HEK293T (cell line): ENCODE results near the gene TRPM8.

ENCODE experiments used
- CTCF ChIA-PET: fragments of 350-600 bp; formaldehyde crosslinking; extraction: SDS; loops from one replicate; lab custom pipeline; 2021; ENCODE audit warnings: antibody characterized with exemption, inconsistent platforms; lab: Yijun Ruan, JAX
- POLR2A ChIA-PET: fragments of 350-600 bp; formaldehyde crosslinking; extraction: SDS; loops from one replicate; lab custom pipeline; 2020; ENCODE audit warnings: antibody characterized with exemption, inconsistent platforms; lab: Yijun Ruan, JAX
- DNase-seq: peaks from one replicate; pipeline ENCODE4 v3.0.0; 2012; ENCODE audit warnings: mixed read lengths; ENCODE audit errors: extremely low spot score
- ARNT ChIP-seq: fragments of 450-650 bp; IDR thresholded peaks from 2 replicates; pipeline ENCODE4 v1.6.1; 2017; ENCODE audit warnings: mild to moderate bottlenecking
- BHLHE40 ChIP-seq: fragments of 450-650 bp; IDR thresholded peaks from 2 replicates; pipeline ENCODE4 v1.6.1; 2016; ENCODE audit warnings: mild to moderate bottlenecking, moderate library complexity, borderline replicate concordance
- CTBP1 ChIP-seq: fragments of 450-650 bp; IDR thresholded peaks from 2 replicates; pipeline ENCODE4 v1.6.1; 2016; ENCODE audit warnings: borderline replicate concordance
- ELF4 ChIP-seq: fragments of 450-650 bp; IDR thresholded peaks from 2 replicates; pipeline ENCODE4 v1.6.1; 2017; ENCODE audit warnings: antibody characterized with exemption
- FOXA1 ChIP-seq: fragments of 450-650 bp; IDR thresholded peaks from 2 replicates; pipeline ENCODE4 v1.6.1; 2016; ENCODE audit warnings: mild to moderate bottlenecking
- FOXK2 ChIP-seq: fragments of 450-650 bp; IDR thresholded peaks from 2 replicates; pipeline ENCODE4 v1.6.1; 2016; ENCODE audit warnings: mild to moderate bottlenecking
- FOXM1 ChIP-seq: fragments of 450-650 bp; IDR thresholded peaks from 2 replicates; pipeline ENCODE4 v1.6.1; 2017; ENCODE audit warnings: mild to moderate bottlenecking, borderline replicate concordance
- HDGF ChIP-seq: fragments of 450-650 bp; IDR thresholded peaks from 2 replicates; pipeline ENCODE4 v1.6.1; 2017; ENCODE audit warnings: antibody characterized with exemption, borderline replicate concordance
- L3MBTL2 ChIP-seq: fragments of 450-650 bp; conservative IDR thresholded peaks from 2 replicates; pipeline ENCODE4 v1.6.1; 2016; ENCODE audit warnings: mild to moderate bottlenecking
- LEF1 ChIP-seq: fragments of 450-650 bp; IDR thresholded peaks from 2 replicates; pipeline ENCODE4 v1.6.1; 2017; ENCODE audit warnings: mild to moderate bottlenecking, borderline replicate concordance
- NFRKB ChIP-seq: fragments of 450-650 bp; IDR thresholded peaks from 2 replicates; pipeline ENCODE4 v1.6.1; 2016; ENCODE audit warnings: mild to moderate bottlenecking, moderate library complexity
- SP1 ChIP-seq: fragments of 450-650 bp; IDR thresholded peaks from 2 replicates; pipeline ENCODE4 v1.6.1; 2017
- SUZ12 ChIP-seq: fragments of 450-650 bp; IDR thresholded peaks from 2 replicates; pipeline ENCODE4 v1.6.1; 2016; ENCODE audit warnings: mild to moderate bottlenecking
- TARDBP ChIP-seq: fragments of 450-650 bp; IDR thresholded peaks from 2 replicates; pipeline ENCODE4 v1.6.1; 2016
- ZNF384 ChIP-seq: fragments of 450-650 bp; IDR thresholded peaks from 2 replicates; pipeline ENCODE4 v1.6.1; 2016
- TF ChIP-seq, protein P1 (sequence below): fragments of 450-650 bp; IDR thresholded peaks from 2 replicates; pipeline ENCODE4 v1.6.1; 2016

The TRPM8 gene

DNA sequence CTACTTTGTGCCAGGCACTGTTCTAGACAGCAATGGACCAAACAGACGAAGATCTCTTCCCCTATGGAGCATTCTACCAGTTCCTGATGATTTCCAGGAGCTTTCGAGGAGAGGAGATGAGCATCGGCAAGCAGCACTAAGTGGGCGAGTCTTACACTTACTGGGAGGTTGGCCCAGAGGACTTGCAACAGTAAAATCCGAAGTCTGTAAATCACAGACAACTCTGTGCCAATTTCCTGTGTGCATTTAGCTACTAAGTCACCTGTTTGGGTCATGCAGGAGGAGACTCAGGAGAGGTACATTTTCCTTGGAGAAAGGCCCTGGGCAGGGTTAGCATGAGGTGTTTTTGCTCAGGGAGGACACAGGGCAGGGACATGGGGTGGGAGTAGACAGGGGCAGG, 58.9 kb downstream of the TRPM8 start:
- ChIA-PET POLR2A (no interaction called here), CTCF (interaction anchor here (0.5 to 1.3 kb wide), 2 partner anchors 20 to 569 kb away, joined by 3 to 4 read pairs; no protein-coding TSS in a partner anchor)
- TF ChIP-seq HDGF (no peak), ELF4 (no peak), LEF1 (no peak), FOXM1 (no peak), NFRKB (no peak), L3MBTL2 (no peak)
- DNase-seq = no peak

DNA sequence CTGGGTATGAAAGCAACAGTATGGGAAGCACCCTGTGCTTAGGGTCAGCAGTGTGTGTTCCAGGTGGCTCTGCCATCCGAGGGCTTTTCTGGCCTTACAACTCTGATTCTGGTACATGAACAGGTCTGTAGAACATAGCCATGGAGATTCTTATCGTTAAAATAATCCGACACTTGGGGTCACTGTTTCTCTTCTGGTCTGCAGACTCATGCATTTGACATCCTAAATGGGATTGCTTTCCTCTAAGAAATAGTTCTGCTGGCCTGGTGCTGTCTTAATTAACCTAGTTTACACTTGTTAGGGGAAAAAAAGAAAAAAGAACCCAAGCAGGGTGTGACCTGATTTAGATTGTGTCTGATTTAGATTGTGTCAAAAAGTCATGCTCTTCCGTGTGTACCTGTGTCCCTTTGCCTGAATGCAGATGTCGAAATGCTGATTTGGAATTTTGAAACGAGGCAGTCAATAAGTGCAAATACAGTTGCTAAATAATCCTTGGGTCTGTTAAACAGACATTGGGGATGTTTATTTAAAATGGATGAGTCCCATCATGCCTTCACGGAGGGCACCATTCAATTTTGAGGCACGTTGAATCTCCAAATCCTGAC, 59.6 kb downstream of the TRPM8 start:
- POLR2A ChIA-PET = no interaction called here
- CTCF ChIA-PET = no interaction called here
- DNase-seq = peak; percentile 29

DNA sequence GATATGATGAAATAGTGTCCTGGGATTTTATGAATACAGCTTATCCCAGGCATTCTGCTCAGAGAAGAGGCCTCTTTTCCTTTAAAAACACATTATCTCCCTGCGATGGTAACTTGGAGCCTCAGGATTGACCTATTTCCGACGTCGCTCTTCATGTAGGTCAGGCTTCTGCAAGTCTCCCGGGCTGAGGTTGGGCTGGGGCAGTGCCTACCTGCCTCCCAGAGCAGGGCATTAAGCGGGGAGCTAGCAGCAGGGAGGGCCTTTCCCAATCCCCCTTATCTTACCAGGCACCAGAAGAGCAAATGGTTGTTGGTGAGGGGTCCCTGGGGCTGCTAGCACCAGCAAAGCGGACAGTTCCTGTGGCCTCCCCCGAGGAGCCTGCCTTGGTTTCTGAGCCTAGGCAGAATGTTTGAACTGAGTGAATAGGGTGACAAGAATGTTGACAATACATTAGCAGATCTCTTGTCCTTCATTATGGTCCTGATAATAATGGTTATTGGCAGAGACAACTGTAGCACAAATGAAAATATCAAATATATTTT, 60.2 kb downstream of the TRPM8 start:
- DNase-seq = no peak
- TF ChIP-seq ARNT = no peak
- POLR2A ChIA-PET = no interaction called here
- CTCF ChIA-PET = no interaction called here

More for the DNA sequence above, 59.6 kb downstream of the TRPM8 start:
- TF ChIP-seq FOXA1 = no peak
- no peak for TF ChIP-seq FOXM1
- no peak for TF ChIP-seq BHLHE40
- no peak for TF ChIP-seq ARNT
- TF ChIP-seq, protein P1, sequence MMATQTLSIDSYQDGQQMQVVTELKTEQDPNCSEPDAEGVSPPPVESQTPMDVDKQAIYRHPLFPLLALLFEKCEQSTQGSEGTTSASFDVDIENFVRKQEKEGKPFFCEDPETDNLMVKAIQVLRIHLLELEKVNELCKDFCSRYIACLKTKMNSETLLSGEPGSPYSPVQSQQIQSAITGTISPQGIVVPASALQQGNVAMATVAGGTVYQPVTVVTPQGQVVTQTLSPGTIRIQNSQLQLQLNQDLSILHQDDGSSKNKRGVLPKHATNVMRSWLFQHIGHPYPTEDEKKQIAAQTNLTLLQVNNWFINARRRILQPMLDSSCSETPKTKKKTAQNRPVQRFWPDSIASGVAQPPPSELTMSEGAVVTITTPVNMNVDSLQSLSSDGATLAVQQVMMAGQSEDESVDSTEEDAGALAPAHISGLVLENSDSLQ = no peak
- TF ChIP-seq SP1 = no peak
- no peak for TF ChIP-seq ZNF384
- no peak for TF ChIP-seq L3MBTL2
- TF ChIP-seq LEF1 = no peak
- TF ChIP-seq HDGF = no peak
- TF ChIP-seq SUZ12 = no peak

DNA sequence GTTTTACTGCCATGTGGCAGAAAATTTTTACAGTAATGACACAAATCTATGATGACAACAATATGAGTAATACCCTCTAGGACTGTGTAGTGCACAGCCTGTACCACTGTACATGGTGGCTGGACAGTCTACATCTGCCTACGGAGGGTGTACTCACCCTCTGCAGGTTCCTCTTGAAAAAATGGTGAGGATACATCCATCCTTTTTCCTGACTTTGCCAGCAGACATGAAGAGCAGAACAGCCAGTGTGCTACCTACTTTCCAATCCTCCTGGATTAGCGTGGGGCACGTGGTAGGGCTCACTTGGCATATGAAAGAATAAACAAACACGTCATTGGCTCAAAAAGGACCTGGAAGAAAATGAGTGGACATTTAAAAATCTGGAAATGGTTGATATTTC, 62.6 kb downstream of the TRPM8 start:
- no peak for DNase-seq
- POLR2A ChIA-PET = no interaction called here
- TF ChIP-seq ARNT (no peak), SUZ12 (no peak), L3MBTL2 (no peak), FOXK2 (no peak), HDGF (no peak), LEF1 (no peak), TARDBP (no peak), ZNF384 (no peak), BHLHE40 (no peak), FOXA1 (no peak), FOXM1 (no peak), SP1 (no peak), CTBP1 (no peak)
- TF ChIP-seq, protein P1 = no peak
- CTCF ChIA-PET = no interaction called here

DNA sequence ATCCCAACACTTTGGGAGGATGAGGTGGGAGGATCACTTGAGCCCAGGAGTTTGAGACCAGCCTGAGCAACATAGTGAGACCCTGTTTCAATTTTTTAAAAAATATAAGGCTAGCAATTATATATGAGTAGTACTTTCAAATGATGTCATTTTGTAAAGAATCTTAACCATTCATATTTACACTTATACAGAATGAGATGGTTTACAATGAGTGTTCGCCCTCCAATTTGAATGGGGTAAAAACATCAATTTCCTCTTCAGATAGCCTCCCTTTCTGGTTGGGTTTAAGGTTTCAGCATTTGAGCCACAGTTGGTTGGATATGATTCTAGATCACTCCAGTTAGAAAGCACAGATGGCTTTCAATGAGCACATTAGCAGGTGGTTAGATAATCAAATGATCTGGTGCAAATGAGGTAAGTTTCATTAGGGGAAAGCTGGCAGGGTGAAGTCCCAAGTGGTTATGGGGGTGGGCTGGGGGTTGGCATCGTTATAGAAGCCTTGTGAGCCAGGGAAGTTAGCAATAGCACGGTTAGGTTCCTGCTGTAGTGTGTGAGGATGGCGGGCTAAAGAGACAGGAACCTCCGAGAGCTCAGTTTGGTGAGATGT, 63.9 kb downstream of the TRPM8 start:
- TF ChIP-seq SP1 (no peak), TARDBP (no peak), LEF1 (no peak), FOXA1 (no peak), FOXK2 (no peak), SUZ12 (no peak), BHLHE40 (no peak), ELF4 (no peak), CTBP1 (no peak), ARNT (no peak)
- CTCF ChIA-PET = no interaction called here
- POLR2A ChIA-PET = no interaction called here
- no peak for DNase-seq

DNA sequence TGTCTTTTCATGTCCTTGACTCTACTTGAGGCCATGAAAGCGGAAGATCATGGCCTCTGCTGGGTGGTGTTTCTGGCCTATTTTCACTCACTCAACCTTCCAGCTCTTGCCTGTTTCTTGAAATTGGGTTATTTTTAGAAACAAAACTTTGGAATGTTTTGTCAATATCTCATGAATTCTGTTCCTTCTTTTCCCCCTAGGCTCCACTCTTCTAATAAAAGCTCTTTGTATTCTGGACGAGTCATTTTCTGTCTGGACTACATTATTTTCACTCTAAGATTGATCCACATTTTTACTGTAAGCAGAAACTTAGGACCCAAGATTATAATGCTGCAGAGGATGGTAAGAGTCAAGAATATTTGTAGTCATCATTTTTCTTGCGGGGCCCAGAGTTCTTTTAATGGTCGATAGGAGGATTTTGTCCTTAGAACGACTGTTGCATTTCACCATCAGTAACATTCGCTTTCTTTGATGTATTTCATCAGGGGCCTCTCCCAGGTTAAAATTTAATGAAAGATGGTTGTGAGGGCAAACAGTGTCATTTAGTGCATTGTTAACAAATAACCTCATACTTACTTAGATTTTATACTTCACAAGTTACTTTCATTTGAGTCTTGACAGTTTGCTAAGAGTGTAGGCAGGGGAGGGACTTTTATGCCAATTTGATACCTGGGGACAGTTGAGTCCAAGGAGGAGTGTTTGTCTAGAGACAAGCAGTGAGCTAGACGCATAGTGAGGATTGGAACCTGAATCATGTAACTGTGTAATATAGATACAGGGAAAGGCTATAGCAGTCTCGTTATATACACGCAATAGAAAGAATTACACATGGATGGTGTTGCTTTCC, 64.6 kb downstream of the TRPM8 start:
- CTCF ChIA-PET = interaction anchor here (0.7 kb wide), 1 partner anchor 308 kb away, joined by 3 read pairs; no protein-coding TSS in a partner anchor
- DNase-seq = no peak
- TF ChIP-seq LEF1 (no peak), HDGF (no peak), SP1 (no peak), SUZ12 (no peak)
- POLR2A ChIA-PET = interaction anchor here (0.9 kb wide), 1 partner anchor 11 kb away, joined by 3 read pairs; no protein-coding TSS in a partner anchor
